ENCODE results near the gene CISD1.

CISD1 gene

DNA sequence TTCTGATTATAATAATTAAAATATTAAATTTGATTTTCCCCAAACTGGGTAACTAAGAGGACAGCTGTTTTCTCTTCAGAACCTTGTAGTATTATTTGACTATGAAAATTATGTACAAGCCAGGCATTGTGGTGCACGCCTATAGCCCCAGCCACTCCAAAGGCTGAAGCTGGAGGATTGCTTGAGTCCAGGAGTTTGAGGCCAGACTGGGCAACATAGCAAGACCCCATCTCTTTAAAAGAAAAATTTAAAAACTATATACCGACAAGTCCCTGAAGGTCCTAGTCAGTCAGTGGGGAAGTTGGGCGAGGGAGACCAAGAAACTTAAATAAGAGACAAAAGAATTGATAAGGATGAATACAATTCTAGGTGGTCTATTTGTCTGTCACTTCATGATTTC, 38.7 kb downstream of the CISD1 start:
- no peak overlapping the region for H3K4me3 ChIP-seq (ENCODE audit: low read depth, low read length)
- H3K4ac ChIP-seq (ENCODE audit: low read depth, low read length) = no peak overlapping the region
- DNase-seq = no peak
- no peak overlapping the region for H3K14ac ChIP-seq (ENCODE audit: low read length)
- H3K9ac ChIP-seq (ENCODE audit: low read length) = no peak overlapping the region
- H4K8ac ChIP-seq (ENCODE audit: low read depth, low read length) = no peak overlapping the region
- no peaks in the 10 kb centered on the region for H3K27me3 ChIP-seq (ENCODE audit: insufficient read depth, low read length)
- H2BK12ac ChIP-seq (ENCODE audit: low read length) = no peak overlapping the region
- no peak overlapping the region for H3K4me2 ChIP-seq (ENCODE audit: low read length)
- no peaks in the 10 kb centered on the region for H3K79me2 ChIP-seq (ENCODE audit: control insufficient read depth, insufficient read depth, low read length, poor library complexity)
- no CpG with 5 or more reads among the region's 3 CpGs for WGBS (ENCODE audit: extremely low coverage, insufficient coverage, insufficient read length)
- H4K12ac ChIP-seq (ENCODE audit: low read depth, low read length) = no peak overlapping the region
- no peaks in the 10 kb centered on the region for H3K9me3 ChIP-seq (ENCODE audit: insufficient read depth, low read depth, low read length)
- H3K36me3 ChIP-seq (ENCODE audit: control insufficient read depth in 1 of 2, insufficient read depth in 2 of 2, low read length in 2 of 2) = no peaks in the 10 kb centered on the region
- no peak overlapping the region for H2BK5ac ChIP-seq (ENCODE audit: low read depth, low read length, poor library complexity)
- no peak overlapping the region for H3K23ac ChIP-seq (ENCODE audit: low read length)
- no peak overlapping the region for H2AFZ ChIP-seq (ENCODE audit: insufficient read depth, low read length, poor library complexity)
- H3K18ac ChIP-seq (ENCODE audit: low read length) = no peak overlapping the region
- no peak overlapping the region for H4K91ac ChIP-seq (ENCODE audit: low read depth, low read length)
- no peak overlapping the region for H3K27ac ChIP-seq (ENCODE audit: low read depth, low read length)
- H3K79me1 ChIP-seq (ENCODE audit: low read length) = no peaks in the 10 kb centered on the region
- H2AK5ac ChIP-seq (ENCODE audit: low read length) = no peak overlapping the region
- no peak overlapping the region for H2BK120ac ChIP-seq (ENCODE audit: insufficient read depth, low read length, poor library complexity)
- no peaks in the 10 kb centered on the region for H3K4me1 ChIP-seq (ENCODE audit: control insufficient read depth in 1 of 2, insufficient read depth in 2 of 2, low read length in 2 of 2)

DNA sequence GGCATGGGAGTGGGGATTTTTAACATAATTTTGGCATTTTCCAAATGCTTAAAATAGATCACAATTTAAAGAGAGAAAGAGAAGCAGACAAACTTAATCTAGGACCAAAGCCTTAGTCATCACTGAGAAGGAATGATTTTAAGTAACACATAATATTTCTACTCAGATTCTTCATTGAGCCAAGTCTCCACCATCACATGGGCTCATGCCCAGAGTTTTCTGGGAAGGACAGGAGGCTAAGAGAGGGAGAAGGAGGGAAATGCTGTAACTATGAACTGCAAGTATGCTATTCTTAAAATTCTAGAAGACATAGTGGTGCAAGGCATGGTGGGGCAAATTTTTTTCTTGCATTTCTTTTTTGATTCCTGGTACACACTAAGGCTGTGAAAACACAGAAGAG, 42.1 kb downstream of the CISD1 start:
- no peak overlapping the region for H3K23ac ChIP-seq (ENCODE audit: low read length)
- H2AK5ac ChIP-seq (ENCODE audit: low read length) = no peak overlapping the region
- H2BK12ac ChIP-seq (ENCODE audit: low read length) = no peak overlapping the region
- no peak overlapping the region for H3K27ac ChIP-seq (ENCODE audit: low read depth, low read length)
- H3K79me1 ChIP-seq (ENCODE audit: low read length) = no peaks in the 10 kb centered on the region
- H3K79me2 ChIP-seq (ENCODE audit: control insufficient read depth, insufficient read depth, low read length, poor library complexity) = no peaks in the 10 kb centered on the region
- no peak overlapping the region for H3K18ac ChIP-seq (ENCODE audit: low read length)
- H3K9ac ChIP-seq (ENCODE audit: low read length) = no peak overlapping the region
- no peaks in the 10 kb centered on the region for H3K9me3 ChIP-seq (ENCODE audit: insufficient read depth, low read depth, low read length)
- no peak for DNase-seq
- H3K36me3 ChIP-seq (ENCODE audit: control insufficient read depth in 1 of 2, insufficient read depth in 2 of 2, low read length in 2 of 2) = no peaks in the 10 kb centered on the region
- no peak overlapping the region for H2AFZ ChIP-seq (ENCODE audit: insufficient read depth, low read length, poor library complexity)
- H4K91ac ChIP-seq (ENCODE audit: low read depth, low read length) = no peak overlapping the region
- no peak overlapping the region for H3K4me2 ChIP-seq (ENCODE audit: low read length)
- no peak overlapping the region for H2BK120ac ChIP-seq (ENCODE audit: insufficient read depth, low read length, poor library complexity)
- H4K8ac ChIP-seq (ENCODE audit: low read depth, low read length) = no peak overlapping the region
- H3K14ac ChIP-seq (ENCODE audit: low read length) = no peak overlapping the region
- no peaks in the 10 kb centered on the region for H3K27me3 ChIP-seq (ENCODE audit: insufficient read depth, low read length)
- no peak overlapping the region for H2BK5ac ChIP-seq (ENCODE audit: low read depth, low read length, poor library complexity)
- H3K4me1 ChIP-seq (ENCODE audit: control insufficient read depth in 1 of 2, insufficient read depth in 2 of 2, low read length in 2 of 2) = no peaks in the 10 kb centered on the region
- H4K12ac ChIP-seq (ENCODE audit: low read depth, low read length) = no peak overlapping the region
- H3K4me3 ChIP-seq (ENCODE audit: low read depth, low read length) = no peak overlapping the region
- H3K4ac ChIP-seq (ENCODE audit: low read depth, low read length) = no peak overlapping the region

DNA sequence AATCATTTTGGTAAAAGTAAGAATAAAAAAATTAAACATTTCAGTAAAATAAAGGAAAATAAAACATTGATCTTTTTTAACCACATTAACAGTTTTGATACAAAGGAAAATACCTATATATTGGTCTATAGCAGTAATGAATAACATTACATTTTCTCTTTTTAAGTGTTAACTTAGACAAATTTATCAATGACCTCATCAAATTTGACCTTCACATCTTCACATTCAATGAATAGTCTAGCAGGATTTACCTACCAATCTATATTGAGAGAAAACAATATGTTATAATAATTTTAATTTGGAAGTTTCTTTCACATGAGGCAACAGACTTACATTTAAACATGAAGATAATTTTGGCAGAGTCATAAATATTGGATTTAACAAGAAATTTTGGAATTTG, 47.9 kb downstream of the CISD1 start:
- Histone ChIP-seq H3K4me2 (ENCODE audit: low read length) (no peak overlapping the region), H3K14ac (ENCODE audit: low read length) (no peak overlapping the region), H2BK12ac (ENCODE audit: low read length) (no peak overlapping the region), H4K91ac (ENCODE audit: low read depth, low read length) (no peak overlapping the region), H3K79me1 (ENCODE audit: low read length) (no peaks in the 10 kb centered on the region), H2AFZ (ENCODE audit: insufficient read depth, low read length, poor library complexity) (no peak overlapping the region), H2BK5ac (ENCODE audit: low read depth, low read length, poor library complexity) (no peak overlapping the region), H3K4me3 (ENCODE audit: low read depth, low read length) (no peak overlapping the region), H3K27me3 (ENCODE audit: insufficient read depth, low read length) (no peaks in the 10 kb centered on the region), H2AK5ac (ENCODE audit: low read length) (no peak overlapping the region), H3K27ac (ENCODE audit: low read depth, low read length) (no peak overlapping the region), H3K36me3 (ENCODE audit: control insufficient read depth in 1 of 2, insufficient read depth in 2 of 2, low read length in 2 of 2) (no peaks in the 10 kb centered on the region), H3K4ac (ENCODE audit: low read depth, low read length) (no peak overlapping the region), H3K4me1 (ENCODE audit: control insufficient read depth in 1 of 2, insufficient read depth in 2 of 2, low read length in 2 of 2) (no peaks in the 10 kb centered on the region), H3K9me3 (ENCODE audit: insufficient read depth, low read depth, low read length) (no peaks in the 10 kb centered on the region), H2BK120ac (ENCODE audit: insufficient read depth, low read length, poor library complexity) (no peak overlapping the region), H3K79me2 (ENCODE audit: control insufficient read depth, insufficient read depth, low read length, poor library complexity) (no peaks in the 10 kb centered on the region), H4K8ac (ENCODE audit: low read depth, low read length) (no peak overlapping the region), H3K9ac (ENCODE audit: low read length) (no peak overlapping the region), H4K12ac (ENCODE audit: low read depth, low read length) (no peak overlapping the region), H3K18ac (ENCODE audit: low read length) (no peak overlapping the region), H3K23ac (ENCODE audit: low read length) (no peak overlapping the region)
- no peak for DNase-seq

DNA sequence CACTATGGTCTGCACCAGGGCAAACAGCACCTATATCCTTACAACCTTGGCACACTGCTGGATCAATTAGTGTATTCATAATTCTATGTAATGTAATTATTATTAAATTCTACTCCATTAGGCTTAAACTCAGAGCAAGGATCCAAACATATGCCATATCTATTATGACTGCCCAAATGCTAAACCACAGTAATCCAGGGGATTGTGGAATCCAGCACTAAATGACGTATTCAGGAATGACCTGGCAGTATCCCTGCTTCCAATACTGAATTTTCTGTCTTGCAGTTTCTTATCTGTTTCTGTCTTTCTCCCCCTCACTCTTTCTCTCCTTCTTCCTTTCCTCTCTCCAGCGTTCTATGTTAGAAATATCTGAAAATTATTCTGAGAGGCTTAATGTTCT, 49.4 kb downstream of the CISD1 start:
- Histone ChIP-seq H3K9me3 (ENCODE audit: insufficient read depth, low read depth, low read length) (no peaks in the 10 kb centered on the region), H3K4ac (ENCODE audit: low read depth, low read length) (no peak overlapping the region), H3K4me2 (ENCODE audit: low read length) (no peak overlapping the region), H2BK120ac (ENCODE audit: insufficient read depth, low read length, poor library complexity) (no peak overlapping the region), H3K36me3 (ENCODE audit: control insufficient read depth in 1 of 2, insufficient read depth in 2 of 2, low read length in 2 of 2) (no peaks in the 10 kb centered on the region), H3K27me3 (ENCODE audit: insufficient read depth, low read length) (no peaks in the 10 kb centered on the region), H3K9ac (ENCODE audit: low read length) (no peak overlapping the region), H4K8ac (ENCODE audit: low read depth, low read length) (no peak overlapping the region), H2BK12ac (ENCODE audit: low read length) (no peak overlapping the region), H3K4me3 (ENCODE audit: low read depth, low read length) (no peak overlapping the region), H3K18ac (ENCODE audit: low read length) (no peak overlapping the region), H2BK5ac (ENCODE audit: low read depth, low read length, poor library complexity) (no peak overlapping the region), H3K27ac (ENCODE audit: low read depth, low read length) (no peak overlapping the region), H3K23ac (ENCODE audit: low read length) (no peak overlapping the region), H4K91ac (ENCODE audit: low read depth, low read length) (no peak overlapping the region), H2AFZ (ENCODE audit: insufficient read depth, low read length, poor library complexity) (no peak overlapping the region), H2AK5ac (ENCODE audit: low read length) (no peak overlapping the region), H3K79me2 (ENCODE audit: control insufficient read depth, insufficient read depth, low read length, poor library complexity) (no peaks in the 10 kb centered on the region), H3K79me1 (ENCODE audit: low read length) (no peaks in the 10 kb centered on the region), H3K4me1 (ENCODE audit: control insufficient read depth in 1 of 2, insufficient read depth in 2 of 2, low read length in 2 of 2) (no peaks in the 10 kb centered on the region), H3K14ac (ENCODE audit: low read length) (no peak overlapping the region), H4K12ac (ENCODE audit: low read depth, low read length) (no peak overlapping the region)
- no CpG with 5 or more reads among the region's 2 CpGs for WGBS (ENCODE audit: extremely low coverage, insufficient coverage, insufficient read length)
- no peak for DNase-seq

DNA sequence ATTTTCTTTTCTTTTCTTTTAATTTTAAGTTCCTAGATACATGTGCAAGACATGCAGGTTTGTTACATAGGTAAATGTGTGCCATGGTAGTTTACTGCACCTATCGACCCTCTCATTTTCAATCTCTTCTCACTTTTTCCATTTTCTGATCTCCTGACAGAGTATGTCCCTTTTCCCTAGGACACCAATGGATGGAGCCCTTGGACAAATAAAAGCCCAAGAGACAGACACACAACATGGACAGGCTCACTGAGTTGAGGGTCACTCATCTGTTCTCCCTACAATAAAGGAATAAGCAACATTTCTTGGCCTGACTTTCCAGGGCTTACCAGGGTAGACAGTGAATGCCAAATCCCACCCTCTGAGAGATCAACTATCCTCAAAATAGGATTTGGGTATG, 50.6 kb downstream of the CISD1 start:
- no peak overlapping the region for H4K12ac ChIP-seq (ENCODE audit: low read depth, low read length)
- H2BK5ac ChIP-seq (ENCODE audit: low read depth, low read length, poor library complexity) = no peak overlapping the region
- H3K4me1 ChIP-seq (ENCODE audit: control insufficient read depth in 1 of 2, insufficient read depth in 2 of 2, low read length in 2 of 2) = no peaks in the 10 kb centered on the region
- no peaks in the 10 kb centered on the region for H3K27me3 ChIP-seq (ENCODE audit: insufficient read depth, low read length)
- H3K79me2 ChIP-seq (ENCODE audit: control insufficient read depth, insufficient read depth, low read length, poor library complexity) = no peaks in the 10 kb centered on the region
- H3K4me2 ChIP-seq (ENCODE audit: low read length) = no peak overlapping the region
- no CpG with 5 or more reads among the region's 1 CpG for WGBS (ENCODE audit: extremely low coverage, insufficient coverage, insufficient read length)
- H3K27ac ChIP-seq (ENCODE audit: low read depth, low read length) = no peak overlapping the region
- H3K79me1 ChIP-seq (ENCODE audit: low read length) = no peaks in the 10 kb centered on the region
- no peak overlapping the region for H3K18ac ChIP-seq (ENCODE audit: low read length)
- no peak overlapping the region for H3K4ac ChIP-seq (ENCODE audit: low read depth, low read length)
- H3K36me3 ChIP-seq (ENCODE audit: control insufficient read depth in 1 of 2, insufficient read depth in 2 of 2, low read length in 2 of 2) = no peaks in the 10 kb centered on the region
- no peak overlapping the region for H3K9ac ChIP-seq (ENCODE audit: low read length)
- H2AFZ ChIP-seq (ENCODE audit: insufficient read depth, low read length, poor library complexity) = no peak overlapping the region
- H3K14ac ChIP-seq (ENCODE audit: low read length) = no peak overlapping the region
- no peak overlapping the region for H4K8ac ChIP-seq (ENCODE audit: low read depth, low read length)
- H2BK12ac ChIP-seq (ENCODE audit: low read length) = no peak overlapping the region
- H3K4me3 ChIP-seq (ENCODE audit: low read depth, low read length) = no peak overlapping the region
- H2BK120ac ChIP-seq (ENCODE audit: insufficient read depth, low read length, poor library complexity) = no peak overlapping the region
- no peak overlapping the region for H4K91ac ChIP-seq (ENCODE audit: low read depth, low read length)
- DNase-seq = no peak
- no peak overlapping the region for H2AK5ac ChIP-seq (ENCODE audit: low read length)
- no peaks in the 10 kb centered on the region for H3K9me3 ChIP-seq (ENCODE audit: insufficient read depth, low read depth, low read length)
- no peak overlapping the region for H3K23ac ChIP-seq (ENCODE audit: low read length)

Data from trophoblast cell (in vitro differentiated cells and primary cell).